Natural killer cell (primary cell): Measurements from ENCODE around the gene RBCK1. TPM values are rescaled to one million over a fixed set of nuclear protein-coding genes. Genes with fewer than 3 reads are reported as not detected.
"Not testable (repeated sequence)": the region's sequence is repeated elsewhere in the genome, so short reads cannot be mapped to it uniquely, and the experiment has no call there.

Source experiments
- ATAC-seq, 3 donors: fragments of 150-1000 bp in 2 of 3; fragments of 200-7000 bp in 1 of 3; cut with Tn5 transposase; 1 replicate in 1 of 3; 2 replicates in 2 of 3; pipeline ENCODE4 v1.10.0; 2021; ENCODE audit warnings: mild to moderate bottlenecking in 2 of 3, moderate library complexity in 2 of 3
- DNase-seq, 2 donors: peaks; one replicate each; pipeline versions ENCODE4 v3.0.0 to v3.0.0-alpha.2; 2013 to 2021; ENCODE audit warnings: mixed read lengths in 1 of 2
- H3K27ac ChIP-seq: one replicate; pipeline ENCODE4 v1.5.1; 2013; ENCODE audit warnings: mild to moderate bottlenecking, low read length
- H3K27me3 ChIP-seq: one replicate; pipeline ENCODE4 v1.6.1; 2013; ENCODE audit warnings: low read length; ENCODE audit not compliant: control insufficient read depth, insufficient read depth
- H3K36me3 ChIP-seq: one replicate; pipeline ENCODE4 v1.6.1; 2013; ENCODE audit warnings: low read length; ENCODE audit not compliant: control insufficient read depth, insufficient read depth
- H3K4me1 ChIP-seq: one replicate; pipeline ENCODE4 v1.6.1; 2013; ENCODE audit warnings: low read length; ENCODE audit not compliant: control insufficient read depth, insufficient read depth
- H3K4me3 ChIP-seq: one replicate; pipeline ENCODE4 v1.5.1; 2013; ENCODE audit warnings: low read length
- H3K9me3 ChIP-seq: one replicate; pipeline ENCODE4 v1.6.1; 2013; ENCODE audit warnings: low read length; ENCODE audit not compliant: control insufficient read depth, insufficient read depth
- H3K27ac Mint-ChIP-seq, 2 donors: one replicate each; pipeline ENCODE4 v1.8.0; 2022; ENCODE audit warnings: mild to moderate bottlenecking in 2 of 2, mixed read lengths in 2 of 2, moderate library complexity in 1 of 2
- H3K27me3 Mint-ChIP-seq, 2 donors: one replicate each; pipeline ENCODE4 v1.8.0; 2022; ENCODE audit warnings: low read depth in 2 of 2, mixed read lengths in 2 of 2
- H3K36me3 Mint-ChIP-seq: one replicate; pipeline ENCODE4 v1.8.0; 2022; ENCODE audit warnings: mixed read lengths
- H3K4me1 Mint-ChIP-seq, 2 donors: one replicate each; pipeline ENCODE4 v1.8.0; 2022; ENCODE audit warnings: mixed read lengths in 2 of 2
- H3K4me3 Mint-ChIP-seq: one replicate; pipeline ENCODE4 v1.8.0; 2022; ENCODE audit warnings: mild to moderate bottlenecking, moderate library complexity, mixed read lengths
- H3K9me3 Mint-ChIP-seq, 2 donors: one replicate each; pipeline ENCODE4 v1.8.0; 2022; ENCODE audit warnings: mixed read lengths in 2 of 2
- CTCF ChIP-seq: fragments of 200-600 bp; IDR thresholded peaks from one replicate; pipeline ENCODE4 v1.8.0; 2022; ENCODE audit warnings: antibody characterized with exemption
- WGBS: methylation state at CpG from one replicate; pipeline ENCODE4 v1.1.7; 2013; ENCODE audit warnings: missing lambda C conversion rate; ENCODE audit not compliant: insufficient coverage; 5-methylcytosine and 5-hydroxymethylcytosine counted together
- intact Hi-C: fragments of 100-400 bp; cut with micrococcal nuclease; formaldehyde crosslinking; loops from one replicate; pipeline ENCODE4 v1.14.2; 2022
- total RNA-seq, 4 donors: library from RNA; stranded (reverse); fragments of 120-200 nt in 1 of 4; gene quantifications; one replicate each; pipeline versions ENCODE4 v1.2.3 to v1.2.4, GENCODE V29; 2013 to 2022

RBCK1 gene
- total RNA-seq, 3 donors from 2014 or later (not counting 1 experiment from before 2014, with no cell fraction given) = 102 to 131 (median 104) TPM

- H3K27ac Mint-ChIP-seq = no peak overlapping the region
- H3K36me3 ChIP-seq = no peaks in the 10 kb centered on the region
- TF ChIP-seq CTCF = no peak
Observed at GRCh38 chr20:376089-376488, 32.0 kb upstream of the RBCK1 start.

GRCh38 chr20:376750-377149, 31.3 kb upstream of the RBCK1 start:
- peaks cover 8% of the 10 kb centered on the region for H3K4me1 ChIP-seq
- no peaks in the 10 kb centered on the region for H3K36me3 ChIP-seq
- no peak overlapping the region for H3K4me3 ChIP-seq
- Mint-ChIP-seq H3K4me3 (no peak overlapping the region), H3K36me3 (no peaks in the 10 kb centered on the region), H3K4me1 (peaks cover 0 to 6% of the 10 kb centered on the region in 2 donors), H3K9me3 (no peaks in the 10 kb centered on the region), H3K27me3 (no peaks in the 10 kb centered on the region), H3K27ac (no peak overlapping the region)
- no peaks in the 10 kb centered on the region for H3K27me3 ChIP-seq
- ATAC-seq (no peak), DNase-seq (no peak)
- H3K9me3 ChIP-seq = no peaks in the 10 kb centered on the region
- WGBS = 54% methylated on average over 2 of the region's 2 CpGs
- H3K27ac ChIP-seq = no peak overlapping the region
- TF ChIP-seq CTCF = no peak
- intact Hi-C loops = no loop called here

More at GRCh38 chr20:376089-376488, 32.0 kb upstream of the RBCK1 start:
- no peak for DNase-seq
- Mint-ChIP-seq H3K4me1 (no peaks in the 10 kb centered on the region), H3K4me3 (no peak overlapping the region), H3K9me3 (no peaks in the 10 kb centered on the region), H3K27me3 (no peaks in the 10 kb centered on the region), H3K36me3 (no peaks in the 10 kb centered on the region)
- no CpG with 5 or more reads among the region's 2 CpGs for WGBS
- no peak for ATAC-seq
- Histone ChIP-seq H3K27ac (no peak overlapping the region), H3K9me3 (no peaks in the 10 kb centered on the region), H3K4me3 (no peak overlapping the region), H3K27me3 (no peaks in the 10 kb centered on the region), H3K4me1 (peaks cover 8% of the 10 kb centered on the region)
- intact Hi-C loops = no loop called here

GRCh38 chr20:377578-377977, 30.5 kb upstream of the RBCK1 start:
- H3K27ac Mint-ChIP-seq, H3K4me1 Mint-ChIP-seq, H3K9me3 Mint-ChIP-seq, H3K9me3 ChIP-seq, DNase-seq, ATAC-seq, H3K27ac ChIP-seq, H3K4me3 Mint-ChIP-seq, intact Hi-C loops, H3K4me3 ChIP-seq, H3K27me3 Mint-ChIP-seq, H3K27me3 ChIP-seq, H3K36me3 Mint-ChIP-seq, H3K36me3 ChIP-seq: not testable (repeated sequence)
- peaks cover 13% of the 10 kb centered on the region for H3K4me1 ChIP-seq
- WGBS = 86% methylated on average over 12 of the region's 12 CpGs

- no peak for TF ChIP-seq CTCF
- Histone ChIP-seq H3K9me3 (no peaks in the 10 kb centered on the region), H3K27me3 (no peaks in the 10 kb centered on the region), H3K4me3 (no peak overlapping the region), H3K4me1 (peaks cover 9% of the 10 kb centered on the region), H3K36me3 (no peaks in the 10 kb centered on the region), H3K27ac (no peak overlapping the region)
- intact Hi-C loops = no loop called here
- H3K9me3 Mint-ChIP-seq = no peaks in the 10 kb centered on the region
- H3K4me3 Mint-ChIP-seq = no peak overlapping the region
- 91% methylated on average over 4 of the region's 5 CpGs for WGBS
- no peak overlapping the region for H3K27ac Mint-ChIP-seq
- H3K36me3 Mint-ChIP-seq = no peaks in the 10 kb centered on the region
- DNase-seq (no peak), ATAC-seq (no peak)
- no peaks in the 10 kb centered on the region for H3K27me3 Mint-ChIP-seq
- H3K4me1 Mint-ChIP-seq = peaks cover 7 to 22% of the 10 kb centered on the region in 2 donors
Observed at GRCh38 chr20:378961-379336, 29.1 kb upstream of the RBCK1 start.
